Heart left ventricle (tissue), 13 donors: ENCODE results near the gene NLRP1.

Source experiments
- CTCF ChIP-seq, 12 donors: fragments of 200-600 bp; sonication (generic) in 4 of 12; IDR thresholded peaks; one replicate each; pipeline versions ENCODE4 v1.5.0 to v1.8.0; 2018 to 2022; ENCODE audit warnings: antibody characterized with exemption in 12 of 12, mild to moderate bottlenecking in 5 of 12
- POLR2A ChIP-seq, 2 donors: fragments of 450-650 bp; IDR thresholded peaks; one replicate each; pipeline ENCODE4 v1.6.1; 2017; ENCODE audit warnings: antibody characterized with exemption in 2 of 2, mild to moderate bottlenecking in 2 of 2, moderate library complexity in 2 of 2
- donor health status: ischemic (EF 13 %, LVEDD 7.1; RV severe dilation, severe dysfunction).
- donor health status: DM: no; HTN: yes; CAD: no.
- donor health status: DM: no; HTN: no; CAD: no.
- donor health status: ischemic (EF 25% LVEDD 6.9; RV normal size, moderate dysfunction).
- donor health status: ischemic (EF 25% LVEDD 5.7; RV mildly dilated, moderate dysfunction).
- donor health status: ischemic (EF 35%, LVEDD 5.7; RV mildly dilated, moderate dysfunction).
- donor health status: nonischemic (EF 11% LVEDD 7.7; RV severe dilation, severe dysfunction).
- donor health status: DM: yes; HTN: yes; CAD: no.
- donor health status: PGD.
- donor health status: ischemic (EF 29% LVEDD 5.4; RV normal size, mild dysfunction).
- donor health status: nonischemic (EF 23%, LVEDD 6.1; RV moderate dilation, normal function).

DNA sequence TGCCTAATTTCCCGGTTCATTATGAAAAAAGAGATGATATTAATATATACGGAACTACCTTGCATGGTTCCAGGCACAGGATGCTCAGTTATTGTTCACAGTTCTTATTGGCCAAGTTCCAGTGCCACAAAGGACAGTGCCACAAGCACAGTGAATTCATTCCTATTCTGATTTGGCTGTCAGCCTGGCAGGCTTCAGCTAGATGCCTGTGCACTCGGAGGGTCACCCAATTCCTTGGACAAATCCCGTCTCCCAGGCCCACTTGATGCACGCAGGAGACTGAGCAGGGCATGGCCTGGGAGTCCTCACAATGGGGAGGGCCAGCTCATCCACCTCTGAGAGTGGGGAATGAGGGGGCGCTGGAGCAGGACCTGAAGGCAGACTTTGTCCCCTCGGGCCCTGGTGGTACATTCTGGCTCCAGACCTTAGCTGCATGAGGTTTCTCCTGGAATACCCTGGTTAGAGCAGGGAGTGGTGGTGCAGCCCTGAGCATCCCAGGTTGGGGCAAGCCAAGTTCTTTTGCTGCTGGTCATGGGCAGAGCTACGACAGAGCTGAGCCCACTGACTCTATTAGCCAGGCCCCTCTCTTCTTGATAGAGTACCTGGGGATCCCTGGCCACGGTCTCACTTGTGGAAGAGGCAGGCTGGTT, 56.6 kb downstream of the NLRP1 start:
- no peak for TF ChIP-seq POLR2A (IDR thresholded peaks at IDR 0.05)
- no peak for TF ChIP-seq CTCF (IDR thresholded peaks at IDR 0.05)
